Lower leg skin (tissue), 3 donors: ENCODE measurements around the gene LIFR.
"Not testable (repeated sequence)": the region's sequence is repeated elsewhere in the genome, so short reads cannot be mapped to it uniquely, and the experiment has no call there.

ENCODE experiments used
- CTCF ChIP-seq, 3 donors: fragments of 450-650 bp; IDR thresholded peaks; one replicate each; pipeline ENCODE4 v1.5.1; 2016; ENCODE audit warnings: antibody characterized with exemption in 3 of 3, mild to moderate bottlenecking in 3 of 3, moderate library complexity in 2 of 3
- POLR2A ChIP-seq, 2 donors: fragments of 450-650 bp; IDR thresholded peaks; one replicate each; pipeline ENCODE4 v1.6.1; 2016 to 2017; ENCODE audit warnings: antibody characterized with exemption in 2 of 2, mild to moderate bottlenecking in 1 of 2, moderate library complexity in 1 of 2

- not testable (repeated sequence) for TF ChIP-seq CTCF, POLR2A (IDR thresholded peaks at IDR 0.05)
Observed at GRCh38 chr5:38516649-38517048, 39.8 kb downstream of the LIFR start.
